Astrocyte of the spinal cord (primary cell): ENCODE results near the gene ELP1.
A peak's percentile ranks its signal among the peaks of the same experiment; 100 is the strongest.
"Not testable (repeated sequence)": the region's sequence is repeated elsewhere in the genome, so short reads cannot be mapped to it uniquely, and the experiment has no call there.

Experiments used
- DNase-seq: peaks from one replicate; pipeline ENCODE4 v3.0.0; 2011; ENCODE audit warnings: low read depth, low spot score
- H3K4me3 ChIP-seq: 2 replicates; pipeline ENCODE4 v1.5.1; 2011; ENCODE audit warnings: low read depth, mild to moderate bottlenecking, low read length, moderate library complexity
- in situ Hi-C: cut with HindIII; loops from 2 replicates; pipeline ENCODE4 v1.10.0; 2017; ENCODE audit warnings: low sequenced_read_pairs
- TF ChIP-seq, protein P1 (sequence below): IDR thresholded peaks from 2 replicates; pipeline ENCODE4 v1.5.1; 2012; ENCODE audit warnings: low read depth, mild to moderate bottlenecking, low read length, inconsistent platforms

The ELP1 gene

DNA sequence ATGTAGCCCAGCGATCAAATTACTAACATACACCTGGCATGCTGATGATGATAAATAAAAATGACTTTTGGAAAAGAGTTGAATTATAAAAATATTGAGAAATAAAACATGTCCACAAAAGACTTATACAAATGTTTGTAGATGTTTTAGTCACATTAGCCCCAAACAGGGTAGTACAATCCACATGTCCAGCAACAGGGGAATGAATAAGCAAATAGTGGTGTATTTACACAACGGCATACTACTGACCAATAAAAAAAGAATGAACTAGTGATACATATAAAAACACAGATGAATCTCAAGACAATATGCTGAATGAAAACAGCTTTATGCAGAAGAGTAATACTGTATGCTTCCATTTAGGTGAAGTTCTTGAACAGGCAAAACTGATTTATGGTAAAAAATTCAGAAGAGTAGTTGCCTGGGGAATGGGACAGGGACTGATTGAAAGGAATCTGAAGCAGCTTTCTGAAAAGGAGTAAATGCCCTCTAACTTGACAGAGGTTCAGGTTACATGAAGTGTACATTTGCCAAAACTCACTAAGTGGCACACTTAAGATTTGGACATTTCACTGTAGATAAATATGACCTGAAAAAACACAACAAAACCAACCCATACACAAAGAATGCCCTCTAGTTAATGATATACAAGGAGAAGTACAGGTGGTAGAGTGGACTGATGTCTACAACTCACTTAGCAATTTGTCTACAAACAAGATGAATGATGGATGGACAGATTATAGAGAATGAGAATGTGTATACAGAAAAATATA, 36.4 kb downstream of the ELP1 start:
- TF ChIP-seq, protein P1, sequence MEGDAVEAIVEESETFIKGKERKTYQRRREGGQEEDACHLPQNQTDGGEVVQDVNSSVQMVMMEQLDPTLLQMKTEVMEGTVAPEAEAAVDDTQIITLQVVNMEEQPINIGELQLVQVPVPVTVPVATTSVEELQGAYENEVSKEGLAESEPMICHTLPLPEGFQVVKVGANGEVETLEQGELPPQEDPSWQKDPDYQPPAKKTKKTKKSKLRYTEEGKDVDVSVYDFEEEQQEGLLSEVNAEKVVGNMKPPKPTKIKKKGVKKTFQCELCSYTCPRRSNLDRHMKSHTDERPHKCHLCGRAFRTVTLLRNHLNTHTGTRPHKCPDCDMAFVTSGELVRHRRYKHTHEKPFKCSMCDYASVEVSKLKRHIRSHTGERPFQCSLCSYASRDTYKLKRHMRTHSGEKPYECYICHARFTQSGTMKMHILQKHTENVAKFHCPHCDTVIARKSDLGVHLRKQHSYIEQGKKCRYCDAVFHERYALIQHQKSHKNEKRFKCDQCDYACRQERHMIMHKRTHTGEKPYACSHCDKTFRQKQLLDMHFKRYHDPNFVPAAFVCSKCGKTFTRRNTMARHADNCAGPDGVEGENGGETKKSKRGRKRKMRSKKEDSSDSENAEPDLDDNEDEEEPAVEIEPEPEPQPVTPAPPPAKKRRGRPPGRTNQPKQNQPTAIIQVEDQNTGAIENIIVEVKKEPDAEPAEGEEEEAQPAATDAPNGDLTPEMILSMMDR: no peak

DNA sequence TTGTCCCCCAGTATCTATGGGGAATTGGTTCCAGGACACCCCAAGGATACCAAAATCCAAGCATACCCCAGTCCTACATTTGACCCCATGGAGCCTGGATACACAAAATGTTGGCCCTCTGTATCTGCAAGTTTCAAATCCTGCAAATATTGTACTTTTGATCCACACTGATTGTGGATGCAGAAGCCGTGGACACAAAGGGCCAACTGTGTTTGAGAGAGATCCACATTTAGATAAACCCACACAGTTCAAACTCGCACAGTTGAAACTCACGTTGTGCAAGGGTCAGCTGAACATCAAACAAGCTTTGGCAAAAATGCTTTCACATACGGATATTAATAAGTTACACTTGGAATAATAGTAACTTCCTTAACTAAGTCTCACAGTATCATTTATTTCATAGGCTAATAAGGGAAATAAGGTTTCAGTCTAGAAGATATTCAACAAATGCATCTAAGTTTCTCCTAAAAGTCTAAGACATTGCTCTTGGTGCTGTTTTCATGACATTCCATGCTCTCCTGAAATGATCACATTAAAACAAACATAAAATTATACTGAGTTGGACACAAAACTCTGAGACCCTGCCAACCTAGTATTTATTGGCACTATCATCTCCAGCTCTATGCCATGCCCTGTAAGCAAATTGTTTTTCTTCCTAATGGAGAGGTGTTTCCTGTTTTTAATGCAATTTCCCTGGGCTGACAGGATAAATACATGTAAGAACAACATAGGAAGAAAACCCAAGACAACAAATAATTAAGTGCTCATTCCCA, 39.5 kb downstream of the ELP1 start:
- no peak for DNase-seq
- TF ChIP-seq, protein P1: no peak
- in situ Hi-C loops: no loop called here
- H3K4me3 ChIP-seq: no peak overlapping the region

More for the DNA sequence above, 36.4 kb downstream of the ELP1 start:
- in situ Hi-C loops: no loop called here
- no peak overlapping the region for H3K4me3 ChIP-seq
- no peak for DNase-seq

DNA sequence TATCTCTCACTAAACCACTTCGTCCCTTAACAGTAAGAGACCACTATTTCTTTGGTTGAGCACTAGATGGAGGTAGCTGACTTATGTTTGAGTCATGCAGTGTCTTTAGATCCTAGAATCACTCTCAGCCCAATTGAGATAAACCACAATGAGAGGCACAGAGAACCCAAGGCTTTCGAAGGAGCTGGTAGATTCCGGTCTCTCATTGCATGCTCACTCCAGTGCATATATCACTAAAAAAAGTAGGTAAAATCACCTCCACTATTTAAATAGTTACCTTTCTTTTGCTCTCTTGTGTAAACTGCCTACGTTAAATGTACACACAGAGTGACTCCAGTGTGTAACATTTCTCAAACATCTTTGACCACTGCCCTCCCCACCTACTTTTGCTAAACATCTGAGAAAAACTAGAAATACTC, 44.3 kb downstream of the ELP1 start:
- in situ Hi-C loops: no loop called here

DNA sequence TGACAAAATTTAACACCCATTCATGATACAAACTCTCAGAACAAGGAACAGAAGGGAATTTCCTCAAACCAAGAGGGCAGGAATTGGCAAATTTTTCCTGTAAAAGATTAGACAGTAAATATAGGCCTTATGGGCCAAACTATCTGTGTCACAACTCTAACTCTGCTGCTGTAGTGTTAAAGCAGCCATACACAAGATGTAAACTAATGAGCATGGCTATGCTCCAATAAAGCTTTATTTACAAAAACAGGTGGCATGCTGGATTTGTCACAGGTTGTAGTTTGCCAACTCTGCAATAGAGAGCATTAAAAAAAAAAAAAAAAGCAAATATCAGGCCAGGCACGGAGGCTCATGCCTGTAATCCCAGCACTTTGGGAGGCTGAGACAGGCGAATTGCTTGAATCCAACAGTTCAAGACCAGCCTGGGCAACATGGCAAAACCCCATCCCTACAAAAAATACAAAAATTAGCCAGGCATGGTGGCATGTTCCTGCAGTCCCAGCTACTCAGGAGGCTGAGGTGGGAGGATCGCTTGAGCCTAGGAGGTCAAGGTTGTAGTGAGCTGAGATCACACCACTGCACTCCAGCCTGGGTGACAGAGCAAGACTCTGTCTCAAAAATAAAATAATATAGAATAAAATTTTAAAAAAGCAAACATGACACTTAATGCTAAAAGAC, 47.2 kb downstream of the ELP1 start:
- H3K4me3 ChIP-seq, DNase-seq, in situ Hi-C loops: not testable (repeated sequence)

More for the DNA sequence above, 44.3 kb downstream of the ELP1 start:
- peak; percentile 37 for DNase-seq
- no peak overlapping the region for H3K4me3 ChIP-seq
- TF ChIP-seq, protein P1: peak; percentile 24

DNA sequence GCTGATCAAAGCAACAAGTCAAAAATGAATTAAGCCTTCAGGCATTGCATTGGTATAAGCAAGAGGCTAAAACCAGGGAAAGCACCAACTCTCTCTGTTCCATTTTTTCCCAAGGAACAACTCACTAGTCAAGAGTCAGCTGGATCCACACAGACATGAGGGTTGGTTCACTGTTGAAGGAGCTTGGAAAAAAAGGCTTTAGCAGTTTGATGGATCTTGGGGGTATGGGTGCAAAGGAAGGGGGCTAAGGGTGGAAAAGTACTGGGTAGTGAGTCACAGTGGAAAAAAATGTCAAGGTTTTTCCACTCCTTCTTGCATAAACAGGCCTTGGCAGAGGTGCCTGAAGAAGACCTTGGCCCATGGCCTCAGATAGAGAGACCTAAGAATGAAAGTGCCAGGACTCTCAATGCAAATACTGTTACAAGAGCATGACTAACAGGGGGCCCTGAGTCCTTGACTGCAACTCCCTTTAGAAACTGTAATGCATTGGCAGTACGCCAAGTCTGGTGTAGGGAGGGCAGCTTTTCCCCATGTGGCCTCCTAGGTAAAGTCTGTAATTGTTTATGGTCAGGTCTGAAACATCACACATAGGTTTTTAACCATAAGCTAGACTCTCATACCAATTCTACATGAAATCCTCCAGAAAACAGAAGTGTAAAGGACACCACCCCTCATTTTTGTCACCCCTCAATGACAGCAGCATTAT, 48.1 kb downstream of the ELP1 start:
- in situ Hi-C loops: no loop called here
- TF ChIP-seq, protein P1: no peak
- H3K4me3 ChIP-seq: no peak overlapping the region
- DNase-seq: peak; percentile 81

DNA sequence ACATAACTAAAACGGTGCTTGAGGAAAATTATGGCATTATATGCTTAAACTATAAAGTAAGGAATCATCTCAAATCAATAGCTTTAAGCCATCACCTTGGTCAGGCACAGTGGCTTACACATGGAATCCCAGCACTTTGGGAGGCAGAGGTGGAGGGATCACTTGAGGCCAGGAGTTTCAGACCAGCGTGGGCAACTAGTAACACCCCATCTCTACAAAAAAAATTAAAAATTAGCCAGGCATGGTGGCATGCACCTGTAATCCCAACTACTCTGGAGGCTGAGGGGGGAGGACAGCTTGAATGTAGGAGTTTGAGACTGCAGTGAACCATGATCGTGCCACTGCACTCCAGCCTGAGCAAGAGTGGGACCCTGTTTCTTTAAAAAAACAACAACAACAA, 49.2 kb downstream of the ELP1 start:
- TF ChIP-seq, protein P1: no peak
- H3K4me3 ChIP-seq: no peak overlapping the region
- DNase-seq: no peak
- in situ Hi-C loops: no loop called here
